ENCODE data around the gene HOXA9.
A peak's percentile ranks its signal among the peaks of the same experiment; 100 is the strongest.

HOXA9 gene

GRCh38 chr7:27149842-27150567 lies 15.3 kb downstream of the HOXA9 start:
- Mint-ChIP-seq H3K36me3 (peaks cover 4% of the 10 kb centered on the region), H3K4me1 (peaks cover 43% of the 10 kb centered on the region), H3K27me3 (peaks cover 99% of the 10 kb centered on the region), H3K9me3 (peaks cover 3% of the 10 kb centered on the region), H3K4me3 (peak overlapping the region; percentile 75), H3K27ac (peak overlapping the region; percentile 14)
- no peak for ATAC-seq

- H3K9me3 Mint-ChIP-seq = no peaks in the 10 kb centered on the region
- no peak overlapping the region for H3K4me3 Mint-ChIP-seq
- no peaks in the 10 kb centered on the region for H3K36me3 Mint-ChIP-seq
- H3K27me3 Mint-ChIP-seq = peaks cover 94% of the 10 kb centered on the region
- H3K27ac Mint-ChIP-seq = no peak overlapping the region
- ATAC-seq = no peak
- peaks cover 34% of the 10 kb centered on the region for H3K4me1 Mint-ChIP-seq
Measured at GRCh38 chr7:27148756-27149641, 16.3 kb downstream of the HOXA9 start.

- no peak overlapping the region for H3K27ac Mint-ChIP-seq
- peaks cover 34% of the 10 kb centered on the region for H3K4me1 Mint-ChIP-seq
- no peak for ATAC-seq
- peak overlapping the region; percentile 60 for H3K4me3 Mint-ChIP-seq
- H3K27me3 Mint-ChIP-seq = peaks cover 86% of the 10 kb centered on the region
- H3K9me3 Mint-ChIP-seq = no peaks in the 10 kb centered on the region
- no peaks in the 10 kb centered on the region for H3K36me3 Mint-ChIP-seq
Measured at GRCh38 chr7:27148031-27148755, 17.1 kb downstream of the HOXA9 start.

GRCh38 chr7:27147199-27148030 lies 17.9 kb downstream of the HOXA9 start, which contains the start of gene HOXA6:
Gene HOXA6 (minus strand): TSS chr7:27147774. CDS start chr7:27147749, 25 bp downstream.
- Mint-ChIP-seq H3K4me3 (peak within 1 kb of the TSS; percentile 60), H3K27me3 (peaks cover 86% of the 10 kb centered on the region), H3K4me1 (peaks cover 38% of the 10 kb centered on the region), H3K36me3 (no peaks in the 10 kb centered on the region), H3K27ac (no peak within 1 kb of the TSS), H3K9me3 (no peaks in the 10 kb centered on the region)
- no peak for ATAC-seq

GRCh38 chr7:27146491-27147198 lies 18.7 kb downstream of the HOXA9 start:
- no peaks in the 10 kb centered on the region for H3K9me3 Mint-ChIP-seq
- H3K27ac Mint-ChIP-seq = no peak overlapping the region
- peaks cover 32% of the 10 kb centered on the region for H3K4me1 Mint-ChIP-seq
- peaks cover 86% of the 10 kb centered on the region for H3K27me3 Mint-ChIP-seq
- H3K36me3 Mint-ChIP-seq = no peaks in the 10 kb centered on the region
- H3K4me3 Mint-ChIP-seq = no peak overlapping the region
- ATAC-seq = no peak

GRCh38 chr7:27145914-27146412 lies 19.4 kb downstream of the HOXA9 start:
- Mint-ChIP-seq H3K4me3 (no peak overlapping the region), H3K9me3 (no peaks in the 10 kb centered on the region), H3K36me3 (no peaks in the 10 kb centered on the region), H3K27me3 (peaks cover 82% of the 10 kb centered on the region), H3K27ac (no peak overlapping the region), H3K4me1 (peaks cover 25% of the 10 kb centered on the region)
- ATAC-seq = no peak

GRCh38 chr7:27145165-27145913 lies 20.0 kb downstream of the HOXA9 start:
- H3K36me3 Mint-ChIP-seq = no peaks in the 10 kb centered on the region
- H3K27ac Mint-ChIP-seq = no peak overlapping the region
- H3K4me3 Mint-ChIP-seq = no peak overlapping the region
- no peak for ATAC-seq
- peaks cover 77% of the 10 kb centered on the region for H3K27me3 Mint-ChIP-seq
- peaks cover 18% of the 10 kb centered on the region for H3K4me1 Mint-ChIP-seq
- H3K9me3 Mint-ChIP-seq = no peaks in the 10 kb centered on the region

- Mint-ChIP-seq H3K36me3 (no peaks in the 10 kb centered on the region), H3K27me3 (peaks cover 77% of the 10 kb centered on the region), H3K4me1 (peaks cover 16% of the 10 kb centered on the region), H3K27ac (no peak overlapping the region), H3K9me3 (no peaks in the 10 kb centered on the region), H3K4me3 (no peak overlapping the region)
- no peak for ATAC-seq
Measured at GRCh38 chr7:27144781-27145164, 20.6 kb downstream of the HOXA9 start.

GRCh38 chr7:27143950-27144780 lies 21.2 kb downstream of the HOXA9 start:
- H3K9me3 Mint-ChIP-seq = no peaks in the 10 kb centered on the region
- peaks cover 16% of the 10 kb centered on the region for H3K4me1 Mint-ChIP-seq
- no peak overlapping the region for H3K27ac Mint-ChIP-seq
- no peak for ATAC-seq
- no peak overlapping the region for H3K4me3 Mint-ChIP-seq
- no peaks in the 10 kb centered on the region for H3K36me3 Mint-ChIP-seq
- peaks cover 76% of the 10 kb centered on the region for H3K27me3 Mint-ChIP-seq

GRCh38 chr7:27143023-27143949 lies 22.1 kb downstream of the HOXA9 start, which contains the start of gene HOXA5:
Gene HOXA5 (minus strand): TSS chr7:27143681. CDS start chr7:27143607, 74 bp downstream.
- no peak within 1 kb of the TSS for H3K27ac Mint-ChIP-seq
- no peaks in the 10 kb centered on the region for H3K9me3 Mint-ChIP-seq
- no peak for ATAC-seq
- peak within 1 kb of the TSS; percentile 58 for H3K4me3 Mint-ChIP-seq
- no peaks in the 10 kb centered on the region for H3K36me3 Mint-ChIP-seq
- peaks cover 74% of the 10 kb centered on the region for H3K27me3 Mint-ChIP-seq
- H3K4me1 Mint-ChIP-seq = peaks cover 13% of the 10 kb centered on the region

GRCh38 chr7:27142580-27143022 lies 22.7 kb downstream of the HOXA9 start:
- Mint-ChIP-seq H3K27ac (no peak overlapping the region), H3K27me3 (peaks cover 74% of the 10 kb centered on the region), H3K4me1 (peaks cover 8% of the 10 kb centered on the region), H3K36me3 (no peaks in the 10 kb centered on the region), H3K4me3 (peak overlapping the region; percentile 58), H3K9me3 (no peaks in the 10 kb centered on the region)
- ATAC-seq = no peak

All from stimulated activated memory B cell treated with anti-CD40 and anti-IgM and Interleukin-4, amounts not matched to agents 10 μg/mL and 1 μg/mL and 100 μg/mL, for 72 hours (primary cell).